ENCODE data around the gene LASP1NB.
"Not testable (repeated sequence)": the region's sequence is repeated elsewhere in the genome, so short reads cannot be mapped to it uniquely, and the experiment has no call there.

Gene LASP1NB

DNA sequence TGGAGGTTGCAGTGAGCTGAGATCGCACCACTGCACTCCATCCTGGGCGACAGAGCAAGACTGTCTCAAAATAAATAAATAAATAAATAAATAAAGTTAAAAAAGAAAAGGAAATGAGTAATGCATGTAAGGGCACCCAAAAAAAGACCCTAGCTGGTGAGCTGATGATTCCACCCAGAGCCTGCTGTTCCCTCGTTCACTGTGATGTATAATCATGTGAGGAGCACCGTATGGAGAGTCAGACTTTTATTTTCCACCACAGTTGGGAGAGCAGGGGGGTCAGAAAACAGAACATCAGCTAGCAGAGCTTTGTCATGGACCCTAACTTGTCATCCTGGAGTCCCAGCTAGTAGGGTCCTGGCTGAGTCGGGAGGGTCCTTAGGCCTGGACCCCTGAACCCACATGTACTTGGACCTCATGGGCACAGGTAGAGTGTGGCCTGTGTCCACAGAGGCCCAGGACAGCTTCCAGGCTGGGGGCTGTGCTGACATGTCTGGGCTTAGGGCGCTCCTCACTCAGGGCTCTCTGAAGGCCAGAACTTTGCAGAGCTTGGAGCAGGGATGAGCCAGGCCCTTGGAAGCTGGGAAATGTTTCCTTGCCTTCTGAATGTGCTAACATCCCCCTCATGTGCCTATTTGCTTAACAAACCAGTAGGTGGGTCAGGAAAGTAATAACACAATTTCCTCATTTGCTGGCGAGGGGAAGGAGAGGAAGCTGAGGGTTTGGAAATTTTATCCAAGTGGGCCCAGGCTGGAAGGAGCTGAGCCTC lies 18.8 kb upstream of the LASP1NB start:
- no peak for DNase-seq (ENCODE audit: low read depth)
- Histone ChIP-seq H3K36me3 (ENCODE audit: control insufficient read depth, insufficient read depth, low read length) (no peaks in the 10 kb centered on the region), H3K27me3 (ENCODE audit: control insufficient read depth, insufficient read depth, low read length) (no peaks in the 10 kb centered on the region), H3K4me3 (ENCODE audit: low read depth, low read length) (no peak overlapping the region)
- TF ChIP-seq, protein P1, sequence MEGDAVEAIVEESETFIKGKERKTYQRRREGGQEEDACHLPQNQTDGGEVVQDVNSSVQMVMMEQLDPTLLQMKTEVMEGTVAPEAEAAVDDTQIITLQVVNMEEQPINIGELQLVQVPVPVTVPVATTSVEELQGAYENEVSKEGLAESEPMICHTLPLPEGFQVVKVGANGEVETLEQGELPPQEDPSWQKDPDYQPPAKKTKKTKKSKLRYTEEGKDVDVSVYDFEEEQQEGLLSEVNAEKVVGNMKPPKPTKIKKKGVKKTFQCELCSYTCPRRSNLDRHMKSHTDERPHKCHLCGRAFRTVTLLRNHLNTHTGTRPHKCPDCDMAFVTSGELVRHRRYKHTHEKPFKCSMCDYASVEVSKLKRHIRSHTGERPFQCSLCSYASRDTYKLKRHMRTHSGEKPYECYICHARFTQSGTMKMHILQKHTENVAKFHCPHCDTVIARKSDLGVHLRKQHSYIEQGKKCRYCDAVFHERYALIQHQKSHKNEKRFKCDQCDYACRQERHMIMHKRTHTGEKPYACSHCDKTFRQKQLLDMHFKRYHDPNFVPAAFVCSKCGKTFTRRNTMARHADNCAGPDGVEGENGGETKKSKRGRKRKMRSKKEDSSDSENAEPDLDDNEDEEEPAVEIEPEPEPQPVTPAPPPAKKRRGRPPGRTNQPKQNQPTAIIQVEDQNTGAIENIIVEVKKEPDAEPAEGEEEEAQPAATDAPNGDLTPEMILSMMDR (IDR thresholded peaks at IDR 0.05; ENCODE audit: insufficient read depth, low read length, poor library complexity, severe bottlenecking), result no peak

- DNase-seq (ENCODE audit: low read depth), result no peak
- TF ChIP-seq, protein P1 (IDR thresholded peaks at IDR 0.05; ENCODE audit: insufficient read depth, low read length, poor library complexity, severe bottlenecking), result peak; percentile 8
- Histone ChIP-seq H3K36me3 (ENCODE audit: control insufficient read depth, insufficient read depth, low read length) (no peaks in the 10 kb centered on the region), H3K27me3 (ENCODE audit: control insufficient read depth, insufficient read depth, low read length) (no peaks in the 10 kb centered on the region), H3K4me3 (ENCODE audit: low read depth, low read length) (no peak overlapping the region)
Observed at GRCh38 chr17:38907930-38908675, 17.3 kb upstream of the LASP1NB start.

DNA sequence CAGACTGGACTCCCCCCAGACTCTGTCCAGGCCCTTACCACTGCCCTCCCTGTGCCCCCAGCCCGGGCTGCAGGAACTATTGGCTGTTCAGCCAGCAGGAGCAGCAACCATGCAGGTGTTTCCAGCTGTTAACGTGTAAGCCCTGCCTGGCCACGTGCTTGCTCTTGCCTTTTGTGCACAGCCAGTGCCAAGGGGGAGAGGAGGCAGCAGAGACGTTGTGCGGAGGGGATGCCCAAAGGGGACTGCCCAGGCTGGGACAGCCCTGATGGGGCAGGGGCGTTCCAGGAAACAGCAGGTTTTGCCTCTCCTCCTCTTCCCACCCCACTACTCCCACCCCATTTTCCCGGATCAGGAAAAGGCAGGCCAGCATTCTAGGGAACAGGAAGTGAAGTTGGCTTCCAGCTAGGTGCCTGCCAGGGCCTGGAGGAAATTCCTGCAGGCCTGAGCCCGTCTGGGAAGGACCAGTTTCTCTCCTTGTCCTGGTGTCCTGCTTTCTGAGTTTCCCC lies 16.7 kb upstream of the LASP1NB start:
- TF ChIP-seq, protein P1 (IDR thresholded peaks at IDR 0.05; ENCODE audit: insufficient read depth, low read length, poor library complexity, severe bottlenecking), result no peak
- DNase-seq (ENCODE audit: low read depth), result no peak
- no peak overlapping the region for H3K4me3 ChIP-seq (ENCODE audit: low read depth, low read length)
- no peaks in the 10 kb centered on the region for H3K27me3 ChIP-seq (ENCODE audit: control insufficient read depth, insufficient read depth, low read length)
- no peaks in the 10 kb centered on the region for H3K36me3 ChIP-seq (ENCODE audit: control insufficient read depth, insufficient read depth, low read length)

DNA sequence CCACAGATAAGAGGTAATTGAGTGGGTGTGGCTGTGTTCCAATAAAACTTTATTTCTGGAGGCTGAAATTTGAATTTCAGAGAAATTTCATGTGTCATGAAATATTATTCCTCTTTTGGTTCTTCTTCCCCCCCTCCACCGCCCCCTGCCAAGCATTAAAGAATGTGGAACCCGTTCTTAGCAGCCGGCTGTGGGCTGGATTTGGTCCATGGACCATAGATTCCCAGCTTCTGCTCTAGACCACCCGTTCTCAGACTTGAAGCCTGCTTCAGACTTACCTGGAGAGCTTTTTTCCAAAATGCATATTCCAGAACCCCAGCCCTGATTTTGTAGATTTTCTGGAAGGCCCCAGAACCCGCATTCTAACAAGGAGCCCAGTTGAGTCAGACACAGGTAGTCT lies 15.1 kb upstream of the LASP1NB start:
- H3K4me3 ChIP-seq (ENCODE audit: low read depth, low read length), result no peak overlapping the region
- TF ChIP-seq, protein P1 (IDR thresholded peaks at IDR 0.05; ENCODE audit: insufficient read depth, low read length, poor library complexity, severe bottlenecking), result no peak
- no peaks in the 10 kb centered on the region for H3K27me3 ChIP-seq (ENCODE audit: control insufficient read depth, insufficient read depth, low read length)
- no peaks in the 10 kb centered on the region for H3K36me3 ChIP-seq (ENCODE audit: control insufficient read depth, insufficient read depth, low read length)
- no peak for DNase-seq (ENCODE audit: low read depth)

GRCh38 chr17:38911081-38911730 lies 14.2 kb upstream of the LASP1NB start:
- Histone ChIP-seq H3K36me3 (ENCODE audit: control insufficient read depth, insufficient read depth, low read length) (no peaks in the 10 kb centered on the region), H3K27me3 (ENCODE audit: control insufficient read depth, insufficient read depth, low read length) (no peaks in the 10 kb centered on the region), H3K4me3 (ENCODE audit: low read depth, low read length) (no peak overlapping the region)
- DNase-seq (ENCODE audit: low read depth), result no peak
- TF ChIP-seq, protein P1 (IDR thresholded peaks at IDR 0.05; ENCODE audit: insufficient read depth, low read length, poor library complexity, severe bottlenecking), result no peak

GRCh38 chr17:38911731-38912081 lies 13.7 kb upstream of the LASP1NB start:
- H3K27me3 ChIP-seq (ENCODE audit: control insufficient read depth, insufficient read depth, low read length); DNase-seq (ENCODE audit: low read depth); H3K36me3 ChIP-seq (ENCODE audit: control insufficient read depth, insufficient read depth, low read length): not testable (repeated sequence)

More at GRCh38 chr17:38911731-38912081, 13.7 kb upstream of the LASP1NB start:
- not testable (repeated sequence) for H3K4me3 ChIP-seq (ENCODE audit: low read depth, low read length)
